ENCODE results near the gene SLK.
A peak's percentile ranks its signal among the peaks of the same experiment; 100 is the strongest.

The SLK gene

DNA sequence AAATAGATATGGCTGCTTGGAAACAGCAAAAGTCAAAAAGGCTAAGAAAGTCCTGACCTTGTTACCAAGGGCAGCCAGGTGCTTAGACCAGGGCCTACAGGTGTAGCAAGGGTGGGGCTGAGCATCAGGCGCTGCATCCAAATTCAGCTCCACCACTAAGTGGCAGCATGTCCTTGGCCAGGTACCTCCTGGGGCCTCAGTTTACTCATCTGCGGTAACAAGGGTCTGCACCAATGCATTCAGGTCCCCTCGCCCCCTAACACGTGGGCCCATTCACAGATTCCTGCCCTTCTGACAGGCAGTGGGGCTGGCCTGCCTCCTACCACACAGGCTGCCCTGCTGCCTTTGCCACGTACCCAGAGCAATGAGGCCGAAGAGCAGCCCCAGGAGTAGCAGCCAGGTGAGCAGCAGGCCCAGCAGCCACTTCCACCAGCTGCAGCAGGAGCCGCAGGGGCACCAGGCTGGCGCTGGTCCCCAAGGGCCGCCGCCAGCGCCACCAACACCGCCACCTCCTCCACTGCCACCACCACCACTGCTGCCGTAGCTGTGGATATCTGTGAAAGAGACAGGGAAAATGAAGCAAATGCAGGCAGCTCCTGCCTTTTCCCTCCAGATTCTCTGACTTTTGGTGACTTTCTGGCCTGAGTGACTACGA, 89.8 kb downstream of the SLK start:
- Mint-ChIP-seq H3K27me3 (ENCODE audit: low read depth) (peaks cover 3% of the 10 kb centered on the region), H3K27ac (no peak overlapping the region), H3K36me3 (ENCODE audit: low read depth) (no peaks in the 10 kb centered on the region), H3K4me3 (no peak overlapping the region), H3K9me3 (no peaks in the 10 kb centered on the region), H3K4me1 (no peaks in the 10 kb centered on the region)
- TF ChIP-seq, protein P1, sequence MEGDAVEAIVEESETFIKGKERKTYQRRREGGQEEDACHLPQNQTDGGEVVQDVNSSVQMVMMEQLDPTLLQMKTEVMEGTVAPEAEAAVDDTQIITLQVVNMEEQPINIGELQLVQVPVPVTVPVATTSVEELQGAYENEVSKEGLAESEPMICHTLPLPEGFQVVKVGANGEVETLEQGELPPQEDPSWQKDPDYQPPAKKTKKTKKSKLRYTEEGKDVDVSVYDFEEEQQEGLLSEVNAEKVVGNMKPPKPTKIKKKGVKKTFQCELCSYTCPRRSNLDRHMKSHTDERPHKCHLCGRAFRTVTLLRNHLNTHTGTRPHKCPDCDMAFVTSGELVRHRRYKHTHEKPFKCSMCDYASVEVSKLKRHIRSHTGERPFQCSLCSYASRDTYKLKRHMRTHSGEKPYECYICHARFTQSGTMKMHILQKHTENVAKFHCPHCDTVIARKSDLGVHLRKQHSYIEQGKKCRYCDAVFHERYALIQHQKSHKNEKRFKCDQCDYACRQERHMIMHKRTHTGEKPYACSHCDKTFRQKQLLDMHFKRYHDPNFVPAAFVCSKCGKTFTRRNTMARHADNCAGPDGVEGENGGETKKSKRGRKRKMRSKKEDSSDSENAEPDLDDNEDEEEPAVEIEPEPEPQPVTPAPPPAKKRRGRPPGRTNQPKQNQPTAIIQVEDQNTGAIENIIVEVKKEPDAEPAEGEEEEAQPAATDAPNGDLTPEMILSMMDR (IDR thresholded peaks at IDR 0.05; ENCODE audit: unreplicated experiment in 3 of 3) = no peak

DNA sequence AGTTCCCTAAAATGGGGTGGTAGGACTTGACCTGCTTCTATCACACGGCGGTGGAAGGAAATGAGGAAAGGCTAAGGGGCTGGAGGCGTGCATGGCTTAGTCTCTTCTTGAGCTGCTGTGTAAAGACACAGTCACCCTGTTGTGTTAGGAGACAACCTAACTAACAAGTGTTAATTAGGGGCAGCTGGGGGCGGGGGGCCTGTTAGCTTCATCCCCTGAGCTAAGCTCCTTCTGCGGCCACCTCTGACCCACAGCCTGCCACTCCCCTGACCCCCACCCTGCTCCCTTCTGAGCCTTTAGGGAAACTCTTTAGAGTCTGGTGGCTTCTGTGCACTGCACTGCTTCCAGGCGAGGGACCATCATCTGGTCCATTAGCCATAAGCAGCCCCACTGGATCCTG, 90.8 kb downstream of the SLK start:
- no peak overlapping the region for H3K4me3 Mint-ChIP-seq
- H3K27me3 Mint-ChIP-seq (ENCODE audit: low read depth) = peaks cover 3% of the 10 kb centered on the region
- H3K36me3 Mint-ChIP-seq (ENCODE audit: low read depth) = no peaks in the 10 kb centered on the region
- no peaks in the 10 kb centered on the region for H3K9me3 Mint-ChIP-seq
- no peaks in the 10 kb centered on the region for H3K4me1 Mint-ChIP-seq
- H3K27ac Mint-ChIP-seq = no peak overlapping the region
- TF ChIP-seq, protein P1 (IDR thresholded peaks at IDR 0.05; ENCODE audit: unreplicated experiment in 3 of 3) = no peak

DNA sequence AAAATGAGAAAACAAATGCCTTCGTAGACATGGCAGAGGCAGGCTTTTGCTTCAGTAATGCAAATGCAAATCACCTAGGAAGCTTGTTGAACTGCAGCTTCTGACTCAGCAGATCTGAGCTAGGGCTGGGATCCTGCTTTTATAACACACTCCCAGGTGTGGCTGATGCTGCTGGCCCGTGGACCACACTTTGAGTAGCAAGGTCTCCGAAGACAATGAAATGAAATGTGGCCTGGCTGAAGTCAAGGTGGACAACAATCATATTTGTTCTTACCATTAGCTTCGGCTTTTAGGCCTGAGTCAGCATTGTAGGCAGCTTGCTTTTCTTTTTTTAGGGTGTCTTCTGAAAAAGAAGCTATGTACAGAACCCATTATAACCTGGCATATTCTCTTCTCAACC, 92.4 kb downstream of the SLK start:
- Mint-ChIP-seq H3K27ac (no peak overlapping the region), H3K9me3 (no peaks in the 10 kb centered on the region), H3K27me3 (ENCODE audit: low read depth) (peaks cover 5% of the 10 kb centered on the region), H3K4me3 (no peak overlapping the region), H3K4me1 (no peaks in the 10 kb centered on the region), H3K36me3 (ENCODE audit: low read depth) (no peaks in the 10 kb centered on the region)
- TF ChIP-seq, protein P1 (IDR thresholded peaks at IDR 0.05; ENCODE audit: unreplicated experiment in 3 of 3) = no peak

DNA sequence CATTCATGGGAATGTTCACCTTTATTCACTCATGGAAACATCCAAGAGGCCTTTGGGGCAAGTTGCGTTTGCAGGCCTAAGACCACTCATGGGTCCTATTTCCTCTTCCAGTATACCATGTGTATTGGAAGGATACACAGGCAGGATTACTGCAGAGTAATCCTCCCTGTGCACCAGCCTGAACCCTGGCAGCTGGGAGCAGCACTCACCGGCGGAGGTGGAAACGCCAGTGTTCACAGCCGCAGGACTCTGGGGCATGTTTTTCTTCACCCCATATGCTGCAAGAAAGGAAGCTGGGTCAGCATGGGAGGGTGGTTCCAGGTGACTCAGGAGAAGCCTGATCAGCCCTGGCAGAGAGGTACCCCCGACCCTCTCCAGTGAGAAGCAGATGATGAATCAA, 94.3 kb downstream of the SLK start:
- TF ChIP-seq, protein P1 (IDR thresholded peaks at IDR 0.05; ENCODE audit: unreplicated experiment in 3 of 3) = no peak
- no peak overlapping the region for H3K4me3 Mint-ChIP-seq
- peaks cover 5% of the 10 kb centered on the region for H3K27me3 Mint-ChIP-seq (ENCODE audit: low read depth)
- no peak overlapping the region for H3K27ac Mint-ChIP-seq
- H3K4me1 Mint-ChIP-seq = peaks cover 9% of the 10 kb centered on the region
- H3K36me3 Mint-ChIP-seq (ENCODE audit: low read depth) = no peaks in the 10 kb centered on the region
- H3K9me3 Mint-ChIP-seq = no peaks in the 10 kb centered on the region

DNA sequence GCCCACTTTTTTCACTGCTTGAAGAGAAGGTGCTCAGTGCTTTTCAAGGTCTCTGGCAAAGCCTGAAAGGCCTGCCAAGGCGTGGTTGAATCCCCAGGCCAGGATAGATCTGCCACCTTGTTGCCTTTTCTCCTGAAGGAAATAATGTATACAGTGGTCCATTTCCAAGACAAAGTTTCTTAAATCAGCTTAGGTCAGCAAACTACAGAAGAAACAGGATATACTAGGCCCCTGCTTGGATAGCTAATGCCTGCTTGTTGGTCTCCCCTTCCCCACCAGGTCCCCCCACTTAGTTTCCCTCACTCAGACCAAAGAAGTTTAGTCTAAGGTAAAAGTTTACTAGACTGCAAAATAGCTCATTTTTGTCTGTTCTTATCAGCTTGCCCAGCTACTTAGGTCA, 98.8 kb downstream of the SLK start:
- no peak overlapping the region for H3K27ac Mint-ChIP-seq
- no peaks in the 10 kb centered on the region for H3K9me3 Mint-ChIP-seq
- TF ChIP-seq, protein P1 (IDR thresholded peaks at IDR 0.05; ENCODE audit: unreplicated experiment in 3 of 3) = no peak
- H3K4me3 Mint-ChIP-seq = no peak overlapping the region
- no peaks in the 10 kb centered on the region for H3K36me3 Mint-ChIP-seq (ENCODE audit: low read depth)
- peaks cover 27% of the 10 kb centered on the region for H3K4me1 Mint-ChIP-seq
- H3K27me3 Mint-ChIP-seq (ENCODE audit: low read depth) = peaks cover 17% of the 10 kb centered on the region

DNA sequence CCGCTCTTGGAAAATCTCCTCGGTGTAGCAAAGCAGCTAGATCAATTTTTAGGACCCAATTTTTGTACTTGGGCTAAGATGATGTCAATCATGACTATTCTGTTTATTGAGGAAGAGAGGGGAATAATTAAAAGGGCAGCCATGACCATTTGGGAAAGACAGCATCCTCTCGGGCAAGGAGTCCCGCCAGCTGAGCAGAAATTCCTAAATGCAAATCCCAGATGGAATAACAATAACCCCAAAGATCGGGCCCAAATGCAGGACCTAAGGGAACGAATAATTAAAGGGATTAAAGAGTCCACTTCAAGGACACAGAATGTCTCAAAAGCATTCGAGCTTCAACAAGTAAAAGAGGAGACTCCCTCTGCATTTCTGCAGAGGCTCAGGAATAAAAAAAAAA, 100.0 kb downstream of the SLK start:
- Mint-ChIP-seq H3K27ac (peak overlapping the region in 1 of 3 experiments; percentile 3), H3K9me3 (no peaks in the 10 kb centered on the region), H3K27me3 (ENCODE audit: low read depth) (peaks cover 17% of the 10 kb centered on the region), H3K4me3 (peak overlapping the region in 1 of 3 experiments; percentile 21), H3K4me1 (peaks cover 27% of the 10 kb centered on the region), H3K36me3 (ENCODE audit: low read depth) (no peaks in the 10 kb centered on the region)
- TF ChIP-seq, protein P1 (IDR thresholded peaks at IDR 0.05; ENCODE audit: unreplicated experiment in 3 of 3) = no peak

All from nephron (organoid).